ENCODE results near the gene PRIM1.
"Not testable (repeated sequence)": the region's sequence is repeated elsewhere in the genome, so short reads cannot be mapped to it uniquely, and the experiment has no call there.

Gene PRIM1

GRCh38 chr12:56751712-56752598 is at the start of gene PRIM1:
TSS of gene PRIM1 (minus strand) at chr12:56752323. CDS start at chr12:56752298, 25 bp downstream.
- DNase-seq: peak; percentile 87

- DNase-seq: no peak
Observed at GRCh38 chr12:56800221-56800620, 48.1 kb upstream of the PRIM1 start.

GRCh38 chr12:56799345-56799744 is 47.2 kb upstream of the PRIM1 start:
- DNase-seq: not testable (repeated sequence)

- not testable (repeated sequence) for DNase-seq
Observed at GRCh38 chr12:56795791-56796190, 43.7 kb upstream of the PRIM1 start.

GRCh38 chr12:56795046-56795562 is 43.0 kb upstream of the PRIM1 start:
- not testable (repeated sequence) for DNase-seq

GRCh38 chr12:56793124-56793523 is 41.0 kb upstream of the PRIM1 start:
- DNase-seq: not testable (repeated sequence)

GRCh38 chr12:56792678-56793077 is 40.6 kb upstream of the PRIM1 start:
- no peak for DNase-seq

GRCh38 chr12:56789429-56789828 is 37.3 kb upstream of the PRIM1 start:
- DNase-seq: not testable (repeated sequence)

GRCh38 chr12:56787498-56787897 is 35.4 kb upstream of the PRIM1 start:
- DNase-seq: no peak

GRCh38 chr12:56785874-56786273 is 33.8 kb upstream of the PRIM1 start:
- no peak for DNase-seq

- no peak for DNase-seq
Observed at GRCh38 chr12:56785141-56785865, 33.2 kb upstream of the PRIM1 start.

- DNase-seq: no peak
Observed at GRCh38 chr12:56781726-56782125, 29.6 kb upstream of the PRIM1 start.

- no peak for DNase-seq
Observed at GRCh38 chr12:56778756-56779155, 26.6 kb upstream of the PRIM1 start.

GRCh38 chr12:56776654-56777053 is 24.5 kb upstream of the PRIM1 start:
- DNase-seq: no peak

- no peak for DNase-seq
Observed at GRCh38 chr12:56775638-56776037, 23.5 kb upstream of the PRIM1 start.

GRCh38 chr12:56773113-56773512 is 21.0 kb upstream of the PRIM1 start:
- DNase-seq: no peak

- no peak for DNase-seq
Observed at GRCh38 chr12:56772625-56773024, 20.5 kb upstream of the PRIM1 start.

GRCh38 chr12:56769868-56770267 is 17.7 kb upstream of the PRIM1 start:
- no peak for DNase-seq

GRCh38 chr12:56768424-56768823 is 16.3 kb upstream of the PRIM1 start:
- no peak for DNase-seq

GRCh38 chr12:56766535-56766934 is 14.4 kb upstream of the PRIM1 start:
- no peak for DNase-seq

- DNase-seq: no peak
Observed at GRCh38 chr12:56763753-56764657, 11.9 kb upstream of the PRIM1 start.

- DNase-seq: no peak
Observed at GRCh38 chr12:56761812-56762211, 9.7 kb upstream of the PRIM1 start.

- DNase-seq: no peak
Observed at GRCh38 chr12:56760460-56760859, 8.3 kb upstream of the PRIM1 start.

Data from CD4-positive, alpha-beta T cell treated with Interleukin-6 for 4 hours (primary cell).